Measurements from ENCODE around the gene SLC9A3.

DNA sequence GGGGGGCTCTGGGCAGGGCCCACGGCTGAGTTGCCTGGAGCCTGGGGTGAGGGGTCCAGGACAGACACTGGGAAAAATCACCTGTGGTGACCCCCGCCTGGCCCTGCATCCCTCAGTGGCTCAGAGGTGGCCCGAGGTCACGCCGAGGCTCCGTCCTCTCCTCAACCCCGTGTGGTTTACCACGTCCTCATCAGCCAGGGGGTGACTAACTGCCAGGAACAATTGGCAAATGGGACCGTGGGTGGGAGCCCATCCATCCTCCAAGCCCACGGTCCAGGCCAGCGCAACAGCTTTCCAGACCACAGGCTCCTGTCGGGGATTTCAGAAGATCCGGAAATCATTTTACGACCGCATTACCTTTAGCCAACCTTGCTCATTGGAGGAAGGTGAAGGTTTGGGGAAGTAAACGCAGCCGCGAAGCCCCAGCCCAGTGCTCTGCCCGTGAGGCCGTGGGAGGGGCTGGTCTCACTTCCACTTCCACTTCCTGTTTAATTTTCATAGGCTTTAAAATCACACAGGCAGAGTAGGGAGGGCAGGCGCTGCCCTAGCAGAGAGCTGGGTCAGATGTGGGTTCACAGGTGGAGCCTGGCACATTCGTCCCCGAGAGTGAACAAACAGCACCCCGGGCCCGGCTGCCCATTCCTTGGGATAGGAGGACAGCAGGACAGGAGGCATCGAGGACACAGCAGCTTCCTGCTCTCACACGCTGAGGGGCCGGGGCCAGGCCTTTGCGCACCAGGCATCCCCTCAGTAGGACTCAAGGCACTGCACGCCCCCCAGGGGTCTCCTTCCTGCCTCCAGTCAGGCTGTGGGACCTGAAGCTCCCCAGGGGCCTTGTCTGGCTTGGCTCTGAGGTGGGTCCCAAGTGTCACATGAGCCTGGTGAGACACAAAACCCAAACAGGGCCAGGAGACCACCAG is 19.8 kb upstream of the SLC9A3 start:
- no peak for TF ChIP-seq TAF1 (IDR thresholded peaks at IDR 0.05; ENCODE audit: low read depth, low read length)
- TF ChIP-seq POLR2A (IDR thresholded peaks at IDR 0.05; ENCODE audit: low read depth, low read length), result no peak
- TF ChIP-seq POLR2AphosphoS5 (IDR thresholded peaks at IDR 0.05; ENCODE audit: low read depth, low read length), result no peak
- peak; percentile 97 for TF ChIP-seq SPI1 (IDR thresholded peaks at IDR 0.05; ENCODE audit: low read depth, low read length)
- no peak for TF ChIP-seq PAX5 (IDR thresholded peaks at IDR 0.05; ENCODE audit: insufficient read depth, low read length, severe bottlenecking)
